ENCODE measurements around the gene CFAP299.

DNA sequence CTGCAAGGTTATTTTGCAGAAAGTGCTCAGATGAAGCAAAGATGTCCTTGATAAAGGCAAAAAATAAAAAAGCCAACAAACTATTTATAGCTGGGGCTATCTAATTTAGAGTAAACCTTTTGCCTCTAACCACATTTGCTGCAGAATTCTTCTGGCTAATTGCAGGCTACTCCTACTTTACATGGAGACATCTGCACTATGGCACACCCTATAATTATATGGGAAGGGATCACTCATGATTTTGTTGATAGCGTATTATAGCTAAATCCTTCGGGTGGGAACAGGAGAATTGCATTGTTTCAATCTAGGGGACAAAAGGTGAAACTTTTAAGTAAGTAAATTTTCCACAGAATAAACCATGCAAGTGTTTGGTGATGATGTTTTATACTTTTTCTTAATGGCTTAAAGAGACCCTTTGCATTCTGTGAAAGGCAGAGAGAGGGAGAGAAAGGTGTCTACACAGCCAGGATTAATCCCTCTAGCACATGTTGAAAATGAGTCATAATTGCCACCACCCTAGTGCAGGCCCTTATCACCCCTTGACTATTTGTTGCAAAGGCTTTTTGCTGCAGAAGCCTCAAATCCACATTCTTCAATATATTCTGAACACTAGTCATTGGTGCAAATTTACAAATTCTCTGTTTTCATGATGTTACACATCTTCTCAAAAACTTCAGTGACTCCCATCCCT is 473.7 kb downstream of the CFAP299 start:
- TF ChIP-seq, protein P1, sequence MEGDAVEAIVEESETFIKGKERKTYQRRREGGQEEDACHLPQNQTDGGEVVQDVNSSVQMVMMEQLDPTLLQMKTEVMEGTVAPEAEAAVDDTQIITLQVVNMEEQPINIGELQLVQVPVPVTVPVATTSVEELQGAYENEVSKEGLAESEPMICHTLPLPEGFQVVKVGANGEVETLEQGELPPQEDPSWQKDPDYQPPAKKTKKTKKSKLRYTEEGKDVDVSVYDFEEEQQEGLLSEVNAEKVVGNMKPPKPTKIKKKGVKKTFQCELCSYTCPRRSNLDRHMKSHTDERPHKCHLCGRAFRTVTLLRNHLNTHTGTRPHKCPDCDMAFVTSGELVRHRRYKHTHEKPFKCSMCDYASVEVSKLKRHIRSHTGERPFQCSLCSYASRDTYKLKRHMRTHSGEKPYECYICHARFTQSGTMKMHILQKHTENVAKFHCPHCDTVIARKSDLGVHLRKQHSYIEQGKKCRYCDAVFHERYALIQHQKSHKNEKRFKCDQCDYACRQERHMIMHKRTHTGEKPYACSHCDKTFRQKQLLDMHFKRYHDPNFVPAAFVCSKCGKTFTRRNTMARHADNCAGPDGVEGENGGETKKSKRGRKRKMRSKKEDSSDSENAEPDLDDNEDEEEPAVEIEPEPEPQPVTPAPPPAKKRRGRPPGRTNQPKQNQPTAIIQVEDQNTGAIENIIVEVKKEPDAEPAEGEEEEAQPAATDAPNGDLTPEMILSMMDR (IDR thresholded peaks at IDR 0.05) = no peak
- no peak for TF ChIP-seq ZFX (IDR thresholded peaks at IDR 0.05; ENCODE audit: borderline replicate concordance)
